Heart left ventricle (tissue), 13 donors: ENCODE data around the gene FBLN2.

Experiments used
- CTCF ChIP-seq, 12 donors: fragments of 200-600 bp; sonication (generic) in 4 of 12; IDR thresholded peaks; one replicate each; pipeline versions ENCODE4 v1.5.0 to v1.8.0; 2018 to 2022; ENCODE audit warnings: antibody characterized with exemption in 12 of 12, mild to moderate bottlenecking in 5 of 12
- POLR2A ChIP-seq, 2 donors: fragments of 450-650 bp; IDR thresholded peaks; one replicate each; pipeline ENCODE4 v1.6.1; 2017; ENCODE audit warnings: antibody characterized with exemption in 2 of 2, mild to moderate bottlenecking in 2 of 2, moderate library complexity in 2 of 2
- donor health status: ischemic (EF 13 %, LVEDD 7.1; RV severe dilation, severe dysfunction).
- donor health status: DM: no; HTN: yes; CAD: no.
- donor health status: DM: no; HTN: no; CAD: no.
- donor health status: ischemic (EF 25% LVEDD 6.9; RV normal size, moderate dysfunction).
- donor health status: ischemic (EF 25% LVEDD 5.7; RV mildly dilated, moderate dysfunction).
- donor health status: ischemic (EF 35%, LVEDD 5.7; RV mildly dilated, moderate dysfunction).
- donor health status: nonischemic (EF 11% LVEDD 7.7; RV severe dilation, severe dysfunction).
- donor health status: DM: yes; HTN: yes; CAD: no.
- donor health status: PGD.
- donor health status: ischemic (EF 29% LVEDD 5.4; RV normal size, mild dysfunction).
- donor health status: nonischemic (EF 23%, LVEDD 6.1; RV moderate dilation, normal function).

GRCh38 chr3:13628432-13628831 lies 79.5 kb downstream of the FBLN2 start:
- no peak for TF ChIP-seq CTCF (IDR thresholded peaks at IDR 0.05)
- no peak for TF ChIP-seq POLR2A (IDR thresholded peaks at IDR 0.05)
